ENCODE results near the gene AXIN1.
"Not testable (repeated sequence)": the region's sequence is repeated elsewhere in the genome, so short reads cannot be mapped to it uniquely, and the experiment has no call there.

AXIN1 gene

GRCh38 chr16:396199-396598 lies 43.7 kb upstream of the AXIN1 start:
- H3K27me3 ChIP-seq (ENCODE audit: control insufficient read depth in 5 of 5, insufficient read depth in 4 of 5, low read length in 5 of 5) = no peaks in the 10 kb centered on the region
- peak overlapping the region in 2 of 5 donors; percentile 48 to 56 for H3K9ac ChIP-seq (ENCODE audit: low read length in 5 of 5)
- peak overlapping the region; percentile 70 for H3K27ac ChIP-seq (ENCODE audit: low read depth, low read length)
- H3K4me3 ChIP-seq (ENCODE audit: low read depth in 1 of 5, low read length in 5 of 5) = peak overlapping the region in 3 of 5 donors; percentile 15 to 75 (median 65)
- H3K9me3 ChIP-seq (ENCODE audit: control insufficient read depth in 5 of 5, low read length in 5 of 5) = peaks cover 0 to 4% (median 3%) of the 10 kb centered on the region in 5 donors
- peaks cover 0 to 34% (median 23%) of the 10 kb centered on the region in 5 donors for H3K4me1 ChIP-seq (ENCODE audit: control insufficient read depth in 5 of 5, insufficient read depth in 5 of 5, low read length in 5 of 5)
- peaks cover 0 to 11% (median 8%) of the 10 kb centered on the region in 5 donors for H3K36me3 ChIP-seq (ENCODE audit: control insufficient read depth in 5 of 5, insufficient read depth in 5 of 5, low read length in 5 of 5)

GRCh38 chr16:392450-393030 lies 40.0 kb upstream of the AXIN1 start:
- Histone ChIP-seq H3K4me1 (ENCODE audit: control insufficient read depth in 5 of 5, insufficient read depth in 5 of 5, low read length in 5 of 5) (peaks cover 0 to 21% (median 20%) of the 10 kb centered on the region in 5 donors), H3K9ac (ENCODE audit: low read length in 5 of 5) (no peak overlapping the region), H3K27me3 (ENCODE audit: control insufficient read depth in 5 of 5, insufficient read depth in 4 of 5, low read length in 5 of 5) (no peaks in the 10 kb centered on the region), H3K9me3 (ENCODE audit: control insufficient read depth in 5 of 5, low read length in 5 of 5) (peaks cover 0 to 4% (median 3%) of the 10 kb centered on the region in 5 donors), H3K27ac (ENCODE audit: low read depth, low read length) (no peak overlapping the region), H3K36me3 (ENCODE audit: control insufficient read depth in 5 of 5, insufficient read depth in 5 of 5, low read length in 5 of 5) (no peaks in the 10 kb centered on the region), H3K4me3 (ENCODE audit: low read depth in 1 of 5, low read length in 5 of 5) (no peak overlapping the region)

GRCh38 chr16:391885-392335 lies 39.4 kb upstream of the AXIN1 start:
- Histone ChIP-seq H3K4me3 (ENCODE audit: low read depth in 1 of 5, low read length in 5 of 5) (no peak overlapping the region), H3K36me3 (ENCODE audit: control insufficient read depth in 5 of 5, insufficient read depth in 5 of 5, low read length in 5 of 5) (no peaks in the 10 kb centered on the region), H3K27me3 (ENCODE audit: control insufficient read depth in 5 of 5, insufficient read depth in 4 of 5, low read length in 5 of 5) (no peaks in the 10 kb centered on the region), H3K9me3 (ENCODE audit: control insufficient read depth in 5 of 5, low read length in 5 of 5) (peaks cover 0 to 4% (median 3%) of the 10 kb centered on the region in 5 donors), H3K4me1 (ENCODE audit: control insufficient read depth in 5 of 5, insufficient read depth in 5 of 5, low read length in 5 of 5) (peaks cover 0 to 24% (median 20%) of the 10 kb centered on the region in 5 donors), H3K27ac (ENCODE audit: low read depth, low read length) (no peak overlapping the region), H3K9ac (ENCODE audit: low read length in 5 of 5) (no peak overlapping the region)

- Histone ChIP-seq H3K27ac (ENCODE audit: low read depth, low read length) (no peak overlapping the region), H3K27me3 (ENCODE audit: control insufficient read depth in 5 of 5, insufficient read depth in 4 of 5, low read length in 5 of 5) (no peaks in the 10 kb centered on the region), H3K9me3 (ENCODE audit: control insufficient read depth in 5 of 5, low read length in 5 of 5) (peaks cover 0 to 4% (median 3%) of the 10 kb centered on the region in 5 donors), H3K9ac (ENCODE audit: low read length in 5 of 5) (no peak overlapping the region), H3K4me3 (ENCODE audit: low read depth in 1 of 5, low read length in 5 of 5) (no peak overlapping the region), H3K4me1 (ENCODE audit: control insufficient read depth in 5 of 5, insufficient read depth in 5 of 5, low read length in 5 of 5) (peaks cover 0 to 15% (median 10%) of the 10 kb centered on the region in 5 donors), H3K36me3 (ENCODE audit: control insufficient read depth in 5 of 5, insufficient read depth in 5 of 5, low read length in 5 of 5) (no peaks in the 10 kb centered on the region)
Measured at GRCh38 chr16:389352-389751, 36.8 kb upstream of the AXIN1 start.

- not testable (repeated sequence) for H3K36me3 ChIP-seq (ENCODE audit: control insufficient read depth in 5 of 5, insufficient read depth in 5 of 5, low read length in 5 of 5); H3K27ac ChIP-seq (ENCODE audit: low read depth, low read length); H3K9ac ChIP-seq (ENCODE audit: low read length in 5 of 5); H3K27me3 ChIP-seq (ENCODE audit: control insufficient read depth in 5 of 5, insufficient read depth in 4 of 5, low read length in 5 of 5); H3K9me3 ChIP-seq (ENCODE audit: control insufficient read depth in 5 of 5, low read length in 5 of 5)
- Histone ChIP-seq H3K4me1 (ENCODE audit: control insufficient read depth in 5 of 5, insufficient read depth in 5 of 5, low read length in 5 of 5) (peaks cover 2 to 26% (median 23%) of the 10 kb centered on the region in 5 donors), H3K4me3 (ENCODE audit: low read depth in 1 of 5, low read length in 5 of 5) (peak overlapping the region in 4 of 5 donors; percentile 11 to 38 (median 27))
Measured at GRCh38 chr16:387761-388666, 35.5 kb upstream of the AXIN1 start.

- Histone ChIP-seq H3K4me3 (ENCODE audit: low read depth in 1 of 5, low read length in 5 of 5) (no peak overlapping the region), H3K9me3 (ENCODE audit: control insufficient read depth in 5 of 5, low read length in 5 of 5) (peaks cover 0 to 1% (median 0%) of the 10 kb centered on the region in 5 donors), H3K27ac (ENCODE audit: low read depth, low read length) (no peak overlapping the region), H3K27me3 (ENCODE audit: control insufficient read depth in 5 of 5, insufficient read depth in 4 of 5, low read length in 5 of 5) (no peaks in the 10 kb centered on the region), H3K9ac (ENCODE audit: low read length in 5 of 5) (no peak overlapping the region), H3K36me3 (ENCODE audit: control insufficient read depth in 5 of 5, insufficient read depth in 5 of 5, low read length in 5 of 5) (no peaks in the 10 kb centered on the region), H3K4me1 (ENCODE audit: control insufficient read depth in 5 of 5, insufficient read depth in 5 of 5, low read length in 5 of 5) (peaks cover 2 to 35% (median 31%) of the 10 kb centered on the region in 5 donors)
Measured at GRCh38 chr16:386641-387156, 34.2 kb upstream of the AXIN1 start.

GRCh38 chr16:383326-384051 lies 31.0 kb upstream of the AXIN1 start:
- Histone ChIP-seq H3K27ac (ENCODE audit: low read depth, low read length) (no peak overlapping the region), H3K9me3 (ENCODE audit: control insufficient read depth in 5 of 5, low read length in 5 of 5) (no peaks in the 10 kb centered on the region), H3K4me1 (ENCODE audit: control insufficient read depth in 5 of 5, insufficient read depth in 5 of 5, low read length in 5 of 5) (peaks cover 2 to 50% (median 42%) of the 10 kb centered on the region in 5 donors), H3K27me3 (ENCODE audit: control insufficient read depth in 5 of 5, insufficient read depth in 4 of 5, low read length in 5 of 5) (no peaks in the 10 kb centered on the region), H3K36me3 (ENCODE audit: control insufficient read depth in 5 of 5, insufficient read depth in 5 of 5, low read length in 5 of 5) (no peaks in the 10 kb centered on the region), H3K4me3 (ENCODE audit: low read depth in 1 of 5, low read length in 5 of 5) (peak overlapping the region; percentile 23 to 83 (median 75)), H3K9ac (ENCODE audit: low read length in 5 of 5) (peak overlapping the region in 3 of 5 donors; percentile 2 to 76 (median 41))

GRCh38 chr16:381789-382717 lies 29.5 kb upstream of the AXIN1 start, which contains the start of gene PGAP6:
PGAP6 (minus strand) TSS chr16:381978; CDS start chr16:381821, 157 bp downstream.
- no peaks in the 10 kb centered on the region for H3K27me3 ChIP-seq (ENCODE audit: control insufficient read depth in 5 of 5, insufficient read depth in 4 of 5, low read length in 5 of 5)
- no peaks in the 10 kb centered on the region for H3K9me3 ChIP-seq (ENCODE audit: control insufficient read depth in 5 of 5, low read length in 5 of 5)
- H3K27ac ChIP-seq (ENCODE audit: low read depth, low read length) = peak within 1 kb of the TSS; percentile 41
- peaks cover 0 to 8% (median 4%) of the 10 kb centered on the region in 5 donors for H3K36me3 ChIP-seq (ENCODE audit: control insufficient read depth in 5 of 5, insufficient read depth in 5 of 5, low read length in 5 of 5)
- H3K9ac ChIP-seq (ENCODE audit: low read length in 5 of 5) = peak within 1 kb of the TSS; percentile 38 to 84 (median 74)
- H3K4me3 ChIP-seq (ENCODE audit: low read depth in 1 of 5, low read length in 5 of 5) = peak within 1 kb of the TSS; percentile 75 to 83 (median 81)
- H3K4me1 ChIP-seq (ENCODE audit: control insufficient read depth in 5 of 5, insufficient read depth in 5 of 5, low read length in 5 of 5) = peaks cover 2 to 43% (median 39%) of the 10 kb centered on the region in 5 donors

Measured in subcutaneous abdominal adipose tissue (tissue), 5 donors.